GM23338 (cell line): ENCODE data around the gene NTN4. TPM values are rescaled to one million over a fixed set of nuclear protein-coding genes. Genes with fewer than 3 reads are reported as not detected.
"Not testable (repeated sequence)": the region's sequence is repeated elsewhere in the genome, so short reads cannot be mapped to it uniquely, and the experiment has no call there.

Source experiments
- ATAC-seq: fragments of 200-7000 bp; cut with Tn5 transposase; 3 replicates; pipeline ENCODE4 v1.9.1; 2020
- DNase-seq: peaks from one replicate; pipeline ENCODE4 v3.0.0-alpha.2; 2015; ENCODE audit warnings: low spot score
- H2AFZ ChIP-seq: fragments of 200-600 bp; sonication (generic); 2 replicates; pipeline ENCODE4 v1.8.0; 2016; ENCODE audit warnings: antibody characterized with exemption, mild to moderate bottlenecking, moderate library complexity
- H3F3A ChIP-seq: fragments of 200-600 bp; sonication (generic); replicated peaks from 2 replicates; pipeline ENCODE4 v1.8.0; 2017; ENCODE audit warnings: antibody characterized with exemption, mixed run types, low read depth
- H3K27ac ChIP-seq: fragments of 200-600 bp; sonication (generic); 2 replicates; pipeline ENCODE4 v1.6.1; 2016; ENCODE audit warnings: low read depth
- H3K27me3 ChIP-seq: fragments of 200-600 bp; sonication (generic); 2 replicates; pipeline ENCODE4 v1.8.0; 2016; ENCODE audit warnings: mild to moderate bottlenecking, mixed run types, moderate library complexity; ENCODE audit not compliant: insufficient read depth
- H3K36me3 ChIP-seq: fragments of 200-600 bp; sonication (generic); 2 replicates; pipeline ENCODE4 v1.8.0; 2016; ENCODE audit warnings: mild to moderate bottlenecking; ENCODE audit not compliant: insufficient read depth
- H3K4me1 ChIP-seq: fragments of 200-600 bp; sonication (generic); 2 replicates; pipeline ENCODE4 v1.8.0; 2016; ENCODE audit warnings: mild to moderate bottlenecking, moderate library complexity; ENCODE audit not compliant: insufficient read depth
- H3K4me2 ChIP-seq: fragments of 200-600 bp; sonication (generic); 2 replicates; pipeline ENCODE4 v1.7.1; 2017; ENCODE audit warnings: mixed run types
- H3K4me3 ChIP-seq: fragments of 200-600 bp; sonication (generic); 2 replicates; pipeline ENCODE4 v1.6.1; 2016; ENCODE audit warnings: mixed run types
- H3K79me2 ChIP-seq: fragments of 200-600 bp; sonication (generic); replicated peaks from 2 replicates; pipeline ENCODE4 v1.8.0; 2017; ENCODE audit warnings: mild to moderate bottlenecking; ENCODE audit not compliant: insufficient read depth
- H3K9me2 ChIP-seq: fragments of 200-600 bp; sonication (generic); 2 replicates; pipeline ENCODE4 v1.8.0; 2017; ENCODE audit not compliant: insufficient read depth
- H4K20me1 ChIP-seq: fragments of 200-600 bp; sonication (generic); replicated peaks from 2 replicates; pipeline ENCODE4 v1.8.0; 2017; ENCODE audit warnings: mild to moderate bottlenecking; ENCODE audit not compliant: insufficient read depth
- H3K27ac Mint-ChIP-seq: 2 replicates; pipeline ENCODE4 v1.8.0; 2020; ENCODE audit warnings: inconsistent platforms, mild to moderate bottlenecking, moderate library complexity, mixed read lengths
- H3K27me3 Mint-ChIP-seq: 3 replicates; pipeline ENCODE4 v1.8.0; 2022; ENCODE audit warnings: low read depth, mild to moderate bottlenecking, moderate library complexity, mixed read lengths, inconsistent platforms; ENCODE audit not compliant: insufficient read depth, poor library complexity
- H3K36me3 Mint-ChIP-seq: 3 replicates; pipeline ENCODE4 v1.8.0; 2021; ENCODE audit warnings: low read depth, mild to moderate bottlenecking, inconsistent platforms, moderate library complexity, mixed read lengths
- H3K4me1 Mint-ChIP-seq: 3 replicates; pipeline ENCODE4 v1.8.0; 2020; ENCODE audit warnings: mild to moderate bottlenecking, inconsistent platforms, mixed read lengths
- H3K4me3 Mint-ChIP-seq: 3 replicates; pipeline ENCODE4 v1.8.0; 2021; ENCODE audit warnings: moderate library complexity, mild to moderate bottlenecking, inconsistent platforms, mixed read lengths
- H3K9me3 Mint-ChIP-seq: 3 replicates; pipeline ENCODE4 v1.8.0; 2020; ENCODE audit warnings: moderate library complexity, mild to moderate bottlenecking, inconsistent platforms, mixed read lengths
- CREB1 ChIP-seq: fragments of 250-450 bp; sonication (Bioruptor Pico); IDR thresholded peaks from 2 replicates; pipeline ENCODE4 v1.5.0; 2020; ENCODE audit warnings: low read depth, mild to moderate bottlenecking, moderate library complexity
- CTCF ChIP-seq, 2 experiments: fragments of 200-600 bp in 1 of 2; sonication (generic) in 1 of 2; conservative IDR thresholded peaks; 2 replicates each; pipeline versions ENCODE4 v1.5.1 to v1.6.1; 2016 to 2017; ENCODE audit warnings: antibody characterized with exemption in 2 of 2, low read depth in 2 of 2, mild to moderate bottlenecking in 2 of 2, moderate library complexity in 1 of 2
- EZH2 ChIP-seq: fragments of 200-600 bp; sonication (generic); IDR thresholded peaks from one replicate; pipeline ENCODE4 v1.8.0; 2017; ENCODE audit warnings: antibody characterized with exemption, mild to moderate bottlenecking, low read depth; ENCODE audit not compliant: unreplicated experiment
- EZH2phosphoT487 ChIP-seq: fragments of 200-600 bp; sonication (generic); IDR thresholded peaks from one replicate; pipeline ENCODE4 v1.8.1; 2018; ENCODE audit warnings: antibody characterized with exemption; ENCODE audit not compliant: unreplicated experiment
- JUNB ChIP-seq: IDR thresholded peaks from one replicate; pipeline ENCODE4 v1.6.1; 2016; ENCODE audit warnings: antibody characterized with exemption; ENCODE audit not compliant: unreplicated experiment
- POLR2AphosphoS5 ChIP-seq: IDR thresholded peaks from 2 replicates; pipeline ENCODE4 v1.6.1; 2016; ENCODE audit warnings: antibody characterized with exemption, low read depth
- STAT1 ChIP-seq: IDR thresholded peaks from one replicate; pipeline ENCODE4 v1.6.1; 2016; ENCODE audit warnings: antibody characterized with exemption; ENCODE audit not compliant: unreplicated experiment
- ZNF114 ChIP-seq: fragments of 250-450 bp; sonication (Bioruptor Pico); IDR thresholded peaks from 2 replicates; pipeline ENCODE4 v1.5.0; 2020; ENCODE audit warnings: mild to moderate bottlenecking, moderate library complexity
- ZNF331 ChIP-seq: fragments of 250-450 bp; sonication (Bioruptor Pico); IDR thresholded peaks from 2 replicates; pipeline ENCODE4 v1.5.0; 2020; ENCODE audit warnings: low read depth, mild to moderate bottlenecking, moderate library complexity
- polyA plus RNA-seq: library from polyadenylated mRNA; unstranded; fragments of >200 nt; fragmentation: Nextera tagmentation; extraction: Ambion mirVana; gene quantifications from 2 replicates; pipeline ENCODE4 v1.2.1, GENCODE V29; 2016
- total RNA-seq: library from RNA; depleted of rRNA; stranded (reverse); fragments of >200 nt; shearing (Covaris generic); gene quantifications from 2 replicates; pipeline ENCODE4 v1.2.3, GENCODE V29; 2014

Gene NTN4
- total and polyA plus RNA-seq, 2 experiments from 2014 or later: 1.5 to 3.8 TPM

GRCh38 chr12:95815632-95816212 lies 25.2 kb upstream of the NTN4 start:
- no peak overlapping the region for H3K4me3 ChIP-seq
- no peaks in the 10 kb centered on the region for H3F3A ChIP-seq
- Mint-ChIP-seq H3K27ac (no peak overlapping the region), H3K27me3 (peaks cover 4% of the 10 kb centered on the region), H3K4me1 (no peaks in the 10 kb centered on the region), H3K9me3 (no peaks in the 10 kb centered on the region), H3K36me3 (no peaks in the 10 kb centered on the region), H3K4me3 (no peak overlapping the region)
- no peaks in the 10 kb centered on the region for H3K27me3 ChIP-seq
- H4K20me1 ChIP-seq: no peaks in the 10 kb centered on the region
- H2AFZ ChIP-seq: no peak overlapping the region
- H3K9me2 ChIP-seq: no peaks in the 10 kb centered on the region
- H3K36me3 ChIP-seq: no peaks in the 10 kb centered on the region
- H3K4me2 ChIP-seq: no peak overlapping the region
- H3K4me1 ChIP-seq: no peaks in the 10 kb centered on the region
- TF ChIP-seq CREB1 (CRISPR knock-in tag) (no peak), CTCF (conservative IDR thresholded peaks at IDR 0.05; ENCODE audit: low read depth in 2 of 2) (peak; percentile 73 to 86)
- ATAC-seq: peak; percentile 42; the same call in 2 of the 3 replicates
- no peak overlapping the region for H3K27ac ChIP-seq
- DNase-seq: peak; percentile 46
- no peaks in the 10 kb centered on the region for H3K79me2 ChIP-seq

GRCh38 chr12:95812155-95812554 lies 21.6 kb upstream of the NTN4 start:
- not testable (repeated sequence) for H3K4me3 ChIP-seq, H4K20me1 ChIP-seq, H3K4me2 ChIP-seq, H3F3A ChIP-seq, H3K4me3 Mint-ChIP-seq, H3K36me3 ChIP-seq, H3K4me1 ChIP-seq, H3K27ac ChIP-seq, H3K4me1 Mint-ChIP-seq, ATAC-seq, DNase-seq, H3K9me2 ChIP-seq, H3K27ac Mint-ChIP-seq, H3K79me2 ChIP-seq, H3K27me3 Mint-ChIP-seq, H2AFZ ChIP-seq, H3K36me3 Mint-ChIP-seq, H3K27me3 ChIP-seq, H3K9me3 Mint-ChIP-seq

- Histone ChIP-seq H3K27me3 (no peaks in the 10 kb centered on the region), H3K4me1 (no peaks in the 10 kb centered on the region), H3K4me3 (no peak overlapping the region), H3K79me2 (no peaks in the 10 kb centered on the region), H3K9me2 (no peaks in the 10 kb centered on the region), H3F3A (no peaks in the 10 kb centered on the region), H3K36me3 (no peaks in the 10 kb centered on the region), H2AFZ (no peak overlapping the region), H3K27ac (no peak overlapping the region), H3K4me2 (no peak overlapping the region), H4K20me1 (no peaks in the 10 kb centered on the region)
- no peak for ATAC-seq
- Mint-ChIP-seq H3K27me3 (peaks cover 1% of the 10 kb centered on the region), H3K27ac (no peak overlapping the region), H3K9me3 (peaks cover 9% of the 10 kb centered on the region; the same call in 2 of the 3 replicates), H3K4me1 (no peaks in the 10 kb centered on the region), H3K36me3 (no peaks in the 10 kb centered on the region; the same call in 1 of the 3 replicates), H3K4me3 (no peak overlapping the region)
- no peak for DNase-seq
- no peak for TF ChIP-seq CTCF (conservative IDR thresholded peaks at IDR 0.05; ENCODE audit: low read depth in 2 of 2)
- no peak for TF ChIP-seq EZH2
- no peak for TF ChIP-seq EZH2phosphoT487
- no peak for TF ChIP-seq ZNF331 (CRISPR knock-in tag)
- no peak for TF ChIP-seq JUNB
- TF ChIP-seq POLR2AphosphoS5: no peak
- no peak for TF ChIP-seq ZNF114
- no peak for TF ChIP-seq STAT1
Measured at GRCh38 chr12:95810411-95810810, 19.8 kb upstream of the NTN4 start.
